ENCODE data around the gene DDX56.

DDX56 gene

GRCh38 chr7:44519546-44519945, 54.2 kb downstream of the DDX56 start:
- peak in 1 of 42 donors; percentile 9 for DNase-seq
- intact Hi-C loops (cut with DNase I), result no loop called here

- DNase-seq, result peak in 1 of 42 donors; percentile 10
Measured at GRCh38 chr7:44518761-44519160, 54.9 kb downstream of the DDX56 start.

GRCh38 chr7:44517175-44517574, 56.5 kb downstream of the DDX56 start:
- intact Hi-C loops (cut with DNase I), result no loop called here
- no peak for DNase-seq

More at GRCh38 chr7:44518761-44519160, 54.9 kb downstream of the DDX56 start:
- intact Hi-C loops (cut with DNase I), result no loop called here
